GM12891 (cell line): ENCODE data around the gene HIP1R.

ENCODE experiments used
- PAX5 ChIP-seq: IDR thresholded peaks from 2 replicates; pipeline ENCODE4 v1.6.1; 2011; ENCODE audit warnings: low read length, moderate library complexity, mild to moderate bottlenecking; ENCODE audit not compliant: insufficient read depth, severe bottlenecking
- POLR2A ChIP-seq: IDR thresholded peaks from 2 replicates; pipeline ENCODE4 v1.6.1; 2011; ENCODE audit warnings: low read depth, low read length, control low read depth
- POLR2AphosphoS5 ChIP-seq: IDR thresholded peaks from 2 replicates; pipeline ENCODE4 v1.6.1; 2011; ENCODE audit warnings: low read depth, low read length, control low read depth
- POU2F2 ChIP-seq: IDR thresholded peaks from 2 replicates; pipeline ENCODE4 v1.6.1; 2011; ENCODE audit warnings: low read depth, mild to moderate bottlenecking, control low read depth, low read length, moderate library complexity
- TAF1 ChIP-seq: IDR thresholded peaks from 2 replicates; pipeline ENCODE4 v1.6.1; 2011; ENCODE audit warnings: low read depth, low read length, control low read depth

GRCh38 chr12:122880668-122881067, 45.4 kb downstream of the HIP1R start:
- TF ChIP-seq TAF1 (no peak), POLR2A (no peak), POLR2AphosphoS5 (no peak), POU2F2 (no peak), PAX5 (no peak)
